HG02885 (cell line): ENCODE data around the gene RPL29.
A peak's percentile ranks its signal among the peaks of the same experiment; 100 is the strongest.

ENCODE experiments used
- ATAC-seq: cut with Tn5 transposase; IDR thresholded peaks from one replicate; pipeline ENCODE4 v1.9.1; 2021; ENCODE audit warnings: mild to moderate bottlenecking; ENCODE audit not compliant: unreplicated experiment, poor library complexity

RPL29 gene

GRCh38 chr3:51968170-51968775, 27.4 kb downstream of the RPL29 start:
- ATAC-seq: no peak

GRCh38 chr3:51967384-51968169, 28.1 kb downstream of the RPL29 start, which contains the start of gene PCBP4:
Gene PCBP4 (minus strand): TSS chr3:51967454. CDS start chr3:51961240, 6,214 bp downstream.
- ATAC-seq: peak; percentile 70

GRCh38 chr3:51966922-51967383, 28.7 kb downstream of the RPL29 start:
- no peak for ATAC-seq

- no peak for ATAC-seq
Measured at GRCh38 chr3:51966486-51966885, 29.2 kb downstream of the RPL29 start.

GRCh38 chr3:51966016-51966415, 29.7 kb downstream of the RPL29 start:
- ATAC-seq: no peak

- ATAC-seq: no peak
Measured at GRCh38 chr3:51964521-51964920, 31.2 kb downstream of the RPL29 start.

GRCh38 chr3:51963951-51964451, 31.7 kb downstream of the RPL29 start:
- no peak for ATAC-seq

- no peak for ATAC-seq
Measured at GRCh38 chr3:51962854-51963530, 32.7 kb downstream of the RPL29 start.

DNA sequence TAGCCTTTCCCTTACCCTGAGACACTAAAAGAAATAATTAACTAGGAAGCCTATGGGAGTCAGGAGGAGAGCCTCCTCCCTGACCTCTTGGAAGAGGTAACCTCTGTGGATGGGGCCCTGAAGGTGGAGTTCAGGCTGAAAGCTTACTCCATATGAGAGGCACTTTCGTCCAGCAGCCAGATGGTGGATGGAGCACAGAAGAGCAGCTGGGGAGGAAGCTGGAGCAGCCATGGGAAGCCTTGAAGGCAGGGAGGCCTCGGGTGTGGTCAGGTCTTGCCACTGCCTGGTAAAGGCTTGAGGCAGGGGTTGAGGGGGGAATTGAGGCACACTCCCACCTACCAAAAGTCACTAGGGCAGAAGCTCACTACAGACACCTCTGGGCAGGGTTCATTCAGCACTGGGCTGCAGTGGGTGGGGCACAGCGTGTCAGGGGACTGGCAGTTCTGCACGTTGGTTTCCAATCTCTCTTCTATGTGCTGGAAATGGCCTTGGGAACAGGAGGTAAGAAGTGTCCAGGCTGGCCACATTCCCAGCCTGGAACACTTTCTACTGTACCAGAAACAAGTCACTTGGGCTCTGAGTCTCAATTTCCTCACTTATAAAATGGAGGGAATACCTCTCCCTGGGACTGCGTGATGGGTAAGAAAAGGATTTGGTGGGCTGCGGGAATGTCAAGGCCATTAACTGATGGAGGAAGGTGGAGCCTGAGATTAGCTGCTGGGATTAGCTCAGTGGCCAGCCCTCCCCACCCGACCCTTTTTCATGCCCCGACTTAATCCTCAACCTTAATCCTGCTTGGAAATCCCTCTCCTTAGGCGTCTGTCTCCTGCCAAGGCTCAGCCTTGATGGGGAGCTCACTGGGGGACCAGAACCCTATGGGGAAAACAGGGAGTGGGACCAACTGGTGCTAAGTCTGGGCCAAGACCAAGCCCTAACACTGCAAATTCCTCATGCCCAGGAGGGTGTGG, 33.8 kb downstream of the RPL29 start:
- no peak for ATAC-seq

- no peak for ATAC-seq
Measured at GRCh38 chr3:51961011-51961410, 34.7 kb downstream of the RPL29 start.

GRCh38 chr3:51960386-51960785, 35.3 kb downstream of the RPL29 start:
- no peak for ATAC-seq

DNA sequence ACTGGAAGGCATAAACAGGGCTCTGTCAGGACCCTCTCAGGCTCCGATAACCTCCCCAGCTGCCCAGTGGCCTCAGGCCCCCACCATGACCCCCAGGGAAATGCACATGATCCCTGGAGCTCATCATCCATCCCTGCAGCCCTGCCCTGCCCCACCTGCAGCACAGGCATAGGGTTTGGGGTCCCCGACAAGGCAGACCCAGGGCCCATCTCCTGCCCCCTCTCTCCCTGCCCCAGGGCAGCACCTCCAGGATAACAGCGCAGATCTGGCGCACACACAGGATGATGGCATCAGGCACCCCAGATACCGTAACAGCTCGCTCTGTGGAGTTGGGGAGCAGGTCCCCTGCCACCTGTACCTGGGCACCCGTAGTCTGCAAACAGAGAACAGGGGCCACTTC, 36.0 kb downstream of the RPL29 start:
- ATAC-seq: no peak

DNA sequence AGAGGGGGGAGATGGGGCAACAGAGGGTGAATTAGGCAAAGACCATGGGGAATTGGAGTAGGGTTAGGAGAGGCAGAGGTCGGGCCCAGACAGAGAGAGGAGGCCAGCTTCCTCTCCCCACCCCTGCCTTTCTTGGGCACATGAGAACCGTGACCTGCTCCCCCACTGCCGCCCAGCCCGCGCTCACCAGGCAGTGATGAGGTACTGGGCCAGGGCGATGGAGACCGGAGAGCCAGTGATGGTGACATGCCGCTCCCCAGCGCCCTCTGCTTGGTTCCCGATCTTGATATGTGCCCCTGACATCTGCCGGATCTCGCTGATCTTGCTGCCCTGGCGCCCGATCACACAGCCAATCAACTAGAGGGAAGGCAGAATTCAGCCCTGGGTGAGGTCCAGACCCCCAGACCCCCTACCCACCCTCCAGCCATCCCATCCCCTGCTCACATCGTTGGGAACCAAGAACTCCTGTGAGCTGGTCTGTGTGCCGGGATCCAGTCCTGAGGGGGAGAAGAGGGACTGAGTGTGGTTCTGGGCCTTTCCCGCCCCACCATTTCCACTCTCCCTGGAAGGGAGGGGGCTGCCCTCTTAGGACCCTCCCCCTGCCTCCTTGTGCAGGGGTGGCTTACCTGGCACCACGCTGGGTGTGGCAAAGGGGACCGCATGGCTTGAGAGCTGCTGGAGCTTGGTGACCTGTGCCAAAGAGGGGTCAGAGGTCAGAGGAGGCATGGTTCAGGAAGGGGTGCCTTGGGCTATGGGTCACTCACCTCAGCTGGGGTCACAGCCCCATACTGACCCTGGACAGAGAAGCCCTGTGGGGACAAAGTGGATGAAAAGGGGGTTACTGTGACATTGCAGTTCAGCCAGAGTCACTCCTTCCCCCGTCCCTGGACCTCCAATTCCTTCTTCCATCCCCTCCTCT, 36.8 kb downstream of the RPL29 start:
- ATAC-seq: no peak

DNA sequence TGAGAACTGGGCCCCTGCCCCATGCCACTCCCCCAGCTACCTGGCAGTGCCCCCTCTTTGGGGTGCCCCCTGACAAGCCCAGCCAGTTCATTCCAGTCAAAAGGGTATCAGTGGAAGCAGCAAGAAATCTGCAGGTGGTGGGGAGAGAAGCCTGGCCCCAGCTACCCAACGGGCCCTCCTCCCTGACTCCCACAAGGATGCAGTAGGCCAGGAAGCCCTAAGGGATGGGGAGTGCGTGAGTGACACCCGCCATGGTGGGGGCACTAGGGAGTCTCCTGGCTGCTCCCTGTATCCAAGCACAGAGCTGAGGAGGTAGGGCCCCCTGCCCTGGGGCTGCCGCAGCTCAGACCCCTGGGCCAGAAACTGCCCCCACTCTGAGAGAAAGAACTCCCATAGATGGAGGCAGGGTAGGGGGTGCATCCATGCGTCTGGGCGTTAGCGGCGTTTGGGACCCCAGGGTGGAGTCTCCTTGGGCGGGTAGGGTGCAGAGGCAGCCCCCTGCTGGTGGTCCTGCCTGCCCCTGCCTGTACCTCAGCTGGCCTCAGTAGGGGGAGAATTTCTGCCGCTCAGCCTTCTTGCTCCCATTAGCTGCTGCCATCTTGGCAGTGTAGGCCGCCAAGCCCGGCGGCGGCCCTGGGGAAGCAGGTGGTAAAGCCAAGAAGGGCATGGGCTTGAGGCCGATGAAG, 38.0 kb downstream of the RPL29 start:
- ATAC-seq: no peak

GRCh38 chr3:51955893-51956770, 39.6 kb downstream of the RPL29 start:
- no peak for ATAC-seq

- no peak for ATAC-seq
Measured at GRCh38 chr3:51955175-51955892, 40.4 kb downstream of the RPL29 start, which contains the start of gene GPR62. Gene GPR62 (plus strand): TSS chr3:51955381. CDS start chr3:51955653, 272 bp downstream.

DNA sequence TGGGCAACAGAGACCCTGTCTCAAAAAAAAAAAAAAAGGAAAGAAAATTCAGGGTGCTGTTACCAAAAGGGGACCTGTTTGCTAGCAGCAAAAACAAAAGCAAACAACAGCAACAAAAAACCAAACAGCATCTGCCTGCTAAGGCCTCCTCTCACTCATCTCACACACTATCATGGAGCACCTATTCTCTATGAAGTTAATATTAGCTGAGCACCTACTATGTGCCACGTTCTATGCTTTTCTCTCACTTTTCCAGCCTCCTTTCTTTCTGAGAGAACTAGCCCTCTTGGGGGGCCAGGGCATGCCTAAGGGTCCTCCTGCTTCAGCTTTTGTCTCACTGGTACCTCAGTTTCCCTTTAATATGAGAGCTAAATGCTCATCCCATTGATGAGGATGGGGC, 41.0 kb downstream of the RPL29 start:
- ATAC-seq: no peak
